K562 (cell line): Measurements from ENCODE around the gene IPCEF1. TPM values are rescaled to one million over a fixed set of nuclear protein-coding genes. Genes with fewer than 3 reads are reported as not detected.

Experiments used
- ATAC-seq: fragments of 200-7000 bp; cut with Tn5 transposase; 3 replicates; pipeline ENCODE4 v1.9.1; 2020; ENCODE audit warnings: moderate library complexity
- BruUV-seq: library from RNA; stranded (reverse); fragments of 400-500 nt; replicated peaks from 2 replicates; lab custom pipeline; 2021; lab: Mats Ljungman, UMichigan
- CTCF ChIA-PET: fragments of 300-600 bp; formaldehyde crosslinking; extraction: SDS; loops from one replicate; lab custom pipeline; 2021; ENCODE audit warnings: low intra/inter-chr PET ratio; lab: Yijun Ruan, JAX
- POLR2A ChIA-PET: fragments of 300-600, 350-650 bp; sonication (Branson Sonifier 250); formaldehyde crosslinking; extraction: SDS; loops from one replicate; lab custom pipeline; 2021; ENCODE audit warnings: antibody characterized with exemption, inconsistent platforms; lab: Yijun Ruan, JAX
- DNase-seq, 4 experiments: peaks; one replicate each; pipeline versions ENCODE4 v3.0.0 to v3.0.0-alpha.2; 2011 to 2018; ENCODE audit warnings: low spot score in 3 of 4, mixed read lengths in 3 of 4; ENCODE audit errors: extremely low read depth in 1 of 4
- FAIRE-seq: peaks from 2 replicates; lab custom pipeline; 2011; peaks lifted over from hg19 to GRCh38; lab: Jason Lieb, UNC
- H2AFZ ChIP-seq: 2 replicates; pipeline ENCODE4 v1.6.0; 2011; ENCODE audit warnings: low read depth, low read length, control low read depth, inconsistent platforms
- H3K27ac ChIP-seq: fragments of 200-600 bp; 3 replicates; pipeline ENCODE4 v1.8.0; 2011; ENCODE audit warnings: low read depth, mild to moderate bottlenecking, control low read depth, inconsistent platforms, low read length, moderate library complexity, mixed read lengths; ENCODE audit errors: extremely low read depth
- H3K27me3 ChIP-seq, 2 experiments: fragments of 300-600 bp in 1 of 2; 2 replicates in 1 of 2; 3 replicates in 1 of 2; pipeline versions ENCODE4 v1.6.0 to v1.8.0; 2011; ENCODE audit warnings: inconsistent platforms in 2 of 2, low read length in 2 of 2, mild to moderate bottlenecking in 1 of 2, mixed read lengths in 1 of 2, moderate library complexity in 1 of 2; ENCODE audit not compliant: control insufficient read depth in 2 of 2, insufficient read depth in 2 of 2
- H3K36me3 ChIP-seq: fragments of 300-600 bp; 3 replicates; pipeline ENCODE4 v1.8.0; 2011; ENCODE audit warnings: mild to moderate bottlenecking, low read length, inconsistent platforms; ENCODE audit not compliant: control insufficient read depth, insufficient read depth
- H3K4me1 ChIP-seq, 2 experiments: fragments of 200-600 bp in 1 of 2; replicated peaks in 1 of 2; 2 replicates in 1 of 2; 3 replicates in 1 of 2; pipeline versions ENCODE4 v1.5.1 to v1.8.0; 2011; ENCODE audit warnings: inconsistent platforms in 2 of 2, low read length in 2 of 2, mild to moderate bottlenecking in 1 of 2, mixed read lengths in 1 of 2, moderate library complexity in 1 of 2; ENCODE audit not compliant: control insufficient read depth in 2 of 2, insufficient read depth in 2 of 2
- H3K4me2 ChIP-seq: 2 replicates; pipeline ENCODE4 v1.6.1; 2011; ENCODE audit warnings: low read length, control low read depth, inconsistent platforms, mixed read lengths; ENCODE audit not compliant: insufficient read depth
- H3K4me3 ChIP-seq: fragments of 200-600 bp; sonication (generic), shearing (Covaris generic); 2 replicates; pipeline ENCODE4 v1.5.1; 2016; ENCODE audit warnings: control low read depth, inconsistent platforms
- H3K79me2 ChIP-seq: fragments of 200-600 bp; 3 replicates; pipeline ENCODE4 v1.8.0; 2011; ENCODE audit warnings: low read length, inconsistent platforms; ENCODE audit not compliant: control insufficient read depth, insufficient read depth
- H3K9ac ChIP-seq, 2 experiments: 2 replicates each; pipeline versions ENCODE4 v1.6.0 to v1.6.1; 2011; ENCODE audit warnings: low read depth in 2 of 2, low read length in 2 of 2, control low read depth in 1 of 2, inconsistent platforms in 1 of 2, mild to moderate bottlenecking in 1 of 2, mixed read lengths in 1 of 2; ENCODE audit not compliant: insufficient read depth in 1 of 2
- H3K9me1 ChIP-seq: one replicate; pipeline ENCODE4 v1.6.0; 2011; ENCODE audit warnings: inconsistent platforms, mild to moderate bottlenecking, low read length, moderate library complexity; ENCODE audit not compliant: control insufficient read depth, insufficient read depth
- H3K9me3 ChIP-seq: replicated peaks from 2 replicates; pipeline ENCODE4 v1.5.1; 2011; ENCODE audit warnings: low read depth, low read length, inconsistent platforms; ENCODE audit not compliant: control insufficient read depth, insufficient read depth
- H4K20me1 ChIP-seq: replicated peaks from 2 replicates; pipeline ENCODE4 v1.6.1; 2011; ENCODE audit warnings: low read length, inconsistent platforms, mixed read lengths; ENCODE audit not compliant: control insufficient read depth, insufficient read depth
- DNMT1 ChIP-seq: fragments of 450-650 bp; IDR thresholded peaks from 2 replicates; pipeline ENCODE4 v1.6.1; 2016; ENCODE audit warnings: antibody characterized with exemption, mild to moderate bottlenecking
- GTF2E2 ChIP-seq: fragments of 200-800 bp; sonication (Bioruptor generic); IDR thresholded peaks from 2 replicates; pipeline ENCODE4 v1.6.1; 2016; ENCODE audit warnings: missing genetic modification characterization, missing compliant biosample characterization
- HCFC1 ChIP-seq: IDR thresholded peaks from 2 replicates; pipeline ENCODE4 v1.6.1; 2012; ENCODE audit warnings: low read depth, low read length, improper control_type of control experiment
- HDAC1 ChIP-seq, 2 experiments: fragments of 450-650 bp; IDR thresholded peaks; 2 replicates each; pipeline ENCODE4 v1.6.1; 2016 to 2017; ENCODE audit warnings: inconsistent platforms in 1 of 2, mild to moderate bottlenecking in 1 of 2, moderate library complexity in 1 of 2
- KLF16 ChIP-seq: IDR thresholded peaks from 2 replicates; pipeline ENCODE4 v1.6.1; 2016; ENCODE audit warnings: antibody characterized with exemption
- NFIC ChIP-seq: fragments of 450-650 bp; IDR thresholded peaks from 2 replicates; pipeline ENCODE4 v1.6.1; 2017; ENCODE audit warnings: mild to moderate bottlenecking, inconsistent platforms
- RBM25 ChIP-seq: fragments of 200-400 bp; formaldehyde crosslinking; IDR thresholded peaks from 2 replicates; pipeline ENCODE4 v1.6.1; 2018; ENCODE audit warnings: low read length, low read depth, moderate library complexity; ENCODE audit not compliant: severe bottlenecking
- SPI1 ChIP-seq: IDR thresholded peaks from 2 replicates; pipeline ENCODE4 v1.6.1; 2011; ENCODE audit warnings: low read depth, low read length, control low read depth, borderline replicate concordance
- WGBS: fragments of 100-300 bp; shearing (Covaris generic); methylation state at CpG from one replicate; pipeline ENCODE4 v1.1.6; 2016; ENCODE audit warnings: low coverage, mixed read lengths; ENCODE audit not compliant: insufficient coverage; ENCODE audit errors: missing lambda C conversion rate; 5-methylcytosine and 5-hydroxymethylcytosine counted together
- in situ Hi-C: fragments of 300-500 bp; cut with MboI; formaldehyde crosslinking; loops from 4 replicates; pipeline ENCODE4 v1.15.0; 2018; ENCODE audit warnings: inconsistent platforms, mixed read lengths
- intact Hi-C: fragments of 100-400 bp; cut with micrococcal nuclease; formaldehyde crosslinking; loops from 2 replicates; pipeline ENCODE4 v1.14.2; 2022
- polyA plus RNA-seq, 8 experiments: library from polyadenylated mRNA; depleted of rRNA in 4 of 8; stranded (reverse) in 5 of 8; unstranded in 3 of 8; fragments of >200 nt; fragmentation: Nextera tagmentation in 2 of 8; fragmentation: Illumina TruSeq in 1 of 8; extraction: Ambion mirVana in 2 of 8; extraction: Trizol in 1 of 8; gene quantifications; 2 replicates each; pipeline versions ENCODE4 v1.2.1 to v1.2.3, GENCODE V29; 2011 to 2014; ENCODE audit warnings: inconsistent platforms in 1 of 8, missing spikeins in 1 of 8
- total RNA-seq, 7 experiments: library from RNA; depleted of rRNA in 6 of 7; stranded (reverse); fragments of >200 nt in 6 of 7; fragmentation: Illumina TruSeq in 2 of 7; extraction: Trizol in 2 of 7; gene quantifications; 2 replicates each; pipeline versions ENCODE4 v1.2.1 to v1.2.3, GENCODE V29; 2011 to 2021; ENCODE audit warnings: low replicate concordance in 1 of 7
- TF ChIP-seq, protein P1 (sequence below): fragments of 250-450 bp; sonication (Bioruptor Pico); IDR thresholded peaks from 2 replicates; pipeline ENCODE4 v1.5.0; 2020; ENCODE audit warnings: mild to moderate bottlenecking
- TF ChIP-seq, protein P2 (sequence below), 2 experiments: fragments of 450-650 bp in 1 of 2; sonication (generic) in 1 of 2; formaldehyde crosslinking in 1 of 2; IDR thresholded peaks in 1 of 2; conservative IDR thresholded peaks in 1 of 2; 2 replicates each; pipeline versions ENCODE4 v1.6.1 to v1.8.1; 2016 to 2023; ENCODE audit warnings: mild to moderate bottlenecking in 2 of 2, moderate library complexity in 2 of 2, inconsistent platforms in 1 of 2, missing genetic modification reagents in 1 of 2
- TF ChIP-seq, protein P3 (sequence below): fragments of 450-650 bp; IDR thresholded peaks from one replicate; pipeline ENCODE4 v1.6.1; 2018; ENCODE audit warnings: mild to moderate bottlenecking, moderate library complexity; ENCODE audit not compliant: partially characterized antibody
- TF ChIP-seq, protein P4 (sequence below): fragments of 450-650 bp; formaldehyde crosslinking; IDR thresholded peaks from 2 replicates; pipeline ENCODE4 v1.4.0; 2020; ENCODE audit warnings: mild to moderate bottlenecking, moderate library complexity

IPCEF1 gene
- total and polyA plus RNA-seq, 9 of the 15 experiments (the other 6 are each of a cell fraction or from before 2014, with no cell fraction given): 0.14 to 0.18 TPM; not detected in 7

DNA sequence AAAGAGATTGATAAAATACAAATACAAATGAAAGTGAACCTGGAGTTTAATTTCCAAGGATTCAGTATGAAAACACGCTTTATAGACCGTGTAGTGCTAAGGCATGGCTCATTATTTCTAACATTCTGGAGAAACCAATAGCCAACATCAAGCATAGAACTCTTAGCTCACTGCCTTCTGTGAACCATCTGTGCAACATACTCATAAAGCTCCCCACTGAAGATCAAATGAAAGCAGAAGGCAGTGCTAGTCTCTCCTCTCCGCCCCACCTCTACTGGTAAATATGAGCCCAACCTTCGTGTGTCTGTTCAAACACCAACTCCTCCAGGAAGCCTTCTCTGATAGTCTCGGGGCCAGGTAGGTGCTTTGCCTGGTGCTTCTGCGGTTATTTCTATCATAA lies 153.6 kb downstream of the IPCEF1 start (continued):
- TF ChIP-seq, protein P1, sequence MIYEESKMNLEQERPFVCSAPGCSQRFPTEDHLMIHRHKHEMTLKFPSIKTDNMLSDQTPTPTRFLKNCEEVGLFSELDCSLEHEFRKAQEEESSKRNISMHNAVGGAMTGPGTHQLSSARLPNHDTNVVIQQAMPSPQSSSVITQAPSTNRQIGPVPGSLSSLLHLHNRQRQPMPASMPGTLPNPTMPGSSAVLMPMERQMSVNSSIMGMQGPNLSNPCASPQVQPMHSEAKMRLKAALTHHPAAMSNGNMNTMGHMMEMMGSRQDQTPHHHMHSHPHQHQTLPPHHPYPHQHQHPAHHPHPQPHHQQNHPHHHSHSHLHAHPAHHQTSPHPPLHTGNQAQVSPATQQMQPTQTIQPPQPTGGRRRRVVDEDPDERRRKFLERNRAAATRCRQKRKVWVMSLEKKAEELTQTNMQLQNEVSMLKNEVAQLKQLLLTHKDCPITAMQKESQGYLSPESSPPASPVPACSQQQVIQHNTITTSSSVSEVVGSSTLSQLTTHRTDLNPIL (CRISPR knock-in tag): no peak
- TF ChIP-seq RBM25: no peak
- TF ChIP-seq NFIC: no peak

DNA sequence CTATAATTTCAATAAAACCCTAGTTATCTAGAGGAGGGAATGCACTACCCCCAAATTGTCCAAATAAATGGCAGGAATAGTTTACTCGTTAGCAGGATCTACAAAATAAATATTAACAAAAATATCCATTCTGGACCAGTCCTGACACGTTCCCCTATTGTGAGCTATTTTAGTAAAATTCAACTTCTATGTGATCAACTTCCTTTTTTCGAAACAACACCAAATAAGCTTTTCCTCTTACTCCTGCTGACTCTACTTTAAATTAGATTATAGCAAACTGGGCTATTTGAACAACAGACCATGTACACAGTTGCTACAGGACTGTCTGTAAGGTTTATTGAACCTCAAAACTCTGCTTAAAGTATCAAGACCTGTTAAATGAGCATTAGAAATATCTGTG lies 154.3 kb downstream of the IPCEF1 start:
- DNase-seq (no peak), ATAC-seq (no peak), FAIRE-seq (no peak)
- no peaks in the 10 kb centered on the region for H3K79me2 ChIP-seq
- H2AFZ ChIP-seq: no peak overlapping the region
- intact Hi-C loops (no loop called here), in situ Hi-C loops (no loop called here)
- CTCF ChIA-PET: no interaction called here
- no peaks in the 10 kb centered on the region for H4K20me1 ChIP-seq
- 0% methylated on average over 3 of the region's 3 CpGs for whole genome bisulfite sequencing
- POLR2A ChIA-PET: interaction anchor here (0.6 kb wide), 2 partner anchors 20 kb away, joined by 3 read pairs; no protein-coding TSS in a partner anchor
- H3K27me3 ChIP-seq: no peaks in the 10 kb centered on the region
- H3K4me1 ChIP-seq: no peaks in the 10 kb centered on the region
- no peaks in the 10 kb centered on the region for H3K9me3 ChIP-seq
- no peak overlapping the region for H3K4me2 ChIP-seq
- BruUV-seq: no TSS peak
- H3K27ac ChIP-seq: no peak overlapping the region
- H3K9me1 ChIP-seq: no peaks in the 10 kb centered on the region
- no peak overlapping the region for H3K9ac ChIP-seq
- no peak overlapping the region for H3K4me3 ChIP-seq
- no peaks in the 10 kb centered on the region for H3K36me3 ChIP-seq
- TF ChIP-seq KLF16: no peak
- TF ChIP-seq GTF2E2 (tag): no peak
- TF ChIP-seq, protein P2, sequence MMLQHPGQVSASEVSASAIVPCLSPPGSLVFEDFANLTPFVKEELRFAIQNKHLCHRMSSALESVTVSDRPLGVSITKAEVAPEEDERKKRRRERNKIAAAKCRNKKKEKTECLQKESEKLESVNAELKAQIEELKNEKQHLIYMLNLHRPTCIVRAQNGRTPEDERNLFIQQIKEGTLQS (IDR thresholded peaks at IDR 0.05): no peak
- TF ChIP-seq, protein P2 (CRISPR knock-in tag; conservative IDR thresholded peaks at IDR 0.05): no peak
- TF ChIP-seq HDAC1 (IDR thresholded peaks at IDR 0.05): no peak
- no peak for TF ChIP-seq SPI1
- no peak for TF ChIP-seq DNMT1
- TF ChIP-seq, protein P3, sequence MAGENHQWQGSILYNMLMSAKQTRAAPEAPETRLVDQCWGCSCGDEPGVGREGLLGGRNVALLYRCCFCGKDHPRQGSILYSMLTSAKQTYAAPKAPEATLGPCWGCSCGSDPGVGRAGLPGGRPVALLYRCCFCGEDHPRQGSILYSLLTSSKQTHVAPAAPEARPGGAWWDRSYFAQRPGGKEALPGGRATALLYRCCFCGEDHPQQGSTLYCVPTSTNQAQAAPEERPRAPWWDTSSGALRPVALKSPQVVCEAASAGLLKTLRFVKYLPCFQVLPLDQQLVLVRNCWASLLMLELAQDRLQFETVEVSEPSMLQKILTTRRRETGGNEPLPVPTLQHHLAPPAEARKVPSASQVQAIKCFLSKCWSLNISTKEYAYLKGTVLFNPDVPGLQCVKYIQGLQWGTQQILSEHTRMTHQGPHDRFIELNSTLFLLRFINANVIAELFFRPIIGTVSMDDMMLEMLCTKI: no peak
- no peak for TF ChIP-seq HCFC1
- TF ChIP-seq, protein P4, sequence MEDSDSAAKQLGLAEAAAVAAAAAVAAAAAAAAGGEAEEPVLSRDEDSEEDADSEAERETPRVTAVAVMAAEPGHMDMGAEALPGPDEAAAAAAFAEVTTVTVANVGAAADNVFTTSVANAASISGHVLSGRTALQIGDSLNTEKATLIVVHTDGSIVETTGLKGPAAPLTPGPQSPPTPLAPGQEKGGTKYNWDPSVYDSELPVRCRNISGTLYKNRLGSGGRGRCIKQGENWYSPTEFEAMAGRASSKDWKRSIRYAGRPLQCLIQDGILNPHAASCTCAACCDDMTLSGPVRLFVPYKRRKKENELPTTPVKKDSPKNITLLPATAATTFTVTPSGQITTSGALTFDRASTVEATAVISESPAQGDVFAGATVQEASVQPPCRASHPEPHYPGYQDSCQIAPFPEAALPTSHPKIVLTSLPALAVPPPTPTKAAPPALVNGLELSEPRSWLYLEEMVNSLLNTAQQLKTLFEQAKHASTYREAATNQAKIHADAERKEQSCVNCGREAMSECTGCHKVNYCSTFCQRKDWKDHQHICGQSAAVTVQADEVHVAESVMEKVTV: no peak
